Keratinocyte (primary cell): ENCODE measurements around the gene ASB6. TPM values are rescaled to one million over a fixed set of nuclear protein-coding genes. Genes with fewer than 3 reads are reported as not detected.

Experiments used
- DNase-seq: peaks from one replicate; pipeline ENCODE4 v3.0.0-alpha.2; 2011; ENCODE audit warnings: low read depth, missing footprints, low spot score
- FAIRE-seq: peaks from 2 replicates; lab custom pipeline; 2011; peaks lifted over from hg19 to GRCh38; lab: Jason Lieb, UNC
- H2AFZ ChIP-seq: 2 replicates; pipeline ENCODE4 v1.6.0; 2012; ENCODE audit warnings: low read length, control low read depth, inconsistent platforms; ENCODE audit not compliant: control insufficient read depth
- H3K27ac ChIP-seq: 2 replicates; pipeline ENCODE4 v1.5.1; 2011; ENCODE audit warnings: low read length; ENCODE audit not compliant: control insufficient read depth, insufficient read depth
- H3K27me3 ChIP-seq: 3 replicates; pipeline ENCODE4 v1.6.0; 2011; ENCODE audit warnings: low read length; ENCODE audit not compliant: control insufficient read depth, insufficient read depth; ENCODE audit errors: extremely low read depth
- H3K36me3 ChIP-seq, 2 experiments: 2 replicates in 1 of 2; 3 replicates in 1 of 2; pipeline ENCODE4 v1.5.1; 2011; ENCODE audit warnings: low read length in 2 of 2, mild to moderate bottlenecking in 1 of 2; ENCODE audit not compliant: control insufficient read depth in 2 of 2, insufficient read depth in 2 of 2; ENCODE audit errors: extremely low read depth in 1 of 2
- H3K4me1 ChIP-seq: 3 replicates; pipeline ENCODE4 v1.5.1; 2011; ENCODE audit warnings: low read length; ENCODE audit not compliant: control insufficient read depth, insufficient read depth; ENCODE audit errors: extremely low read depth
- H3K4me2 ChIP-seq: 3 replicates; pipeline ENCODE4 v1.6.0; 2011; ENCODE audit warnings: low read depth, low read length; ENCODE audit not compliant: control insufficient read depth, insufficient read depth; ENCODE audit errors: extremely low read depth
- H3K4me3 ChIP-seq, 3 experiments: fragments of 200-600 bp in 1 of 3; sonication (generic) in 1 of 3; 2 replicates in 2 of 3; 3 replicates in 1 of 3; pipeline ENCODE4 v1.5.1; 2011 to 2016; ENCODE audit warnings: low read length in 3 of 3, mild to moderate bottlenecking in 3 of 3, control low read depth in 2 of 3, inconsistent platforms in 1 of 3, low read depth in 1 of 3, mixed read lengths in 1 of 3, mixed run types in 1 of 3, moderate library complexity in 1 of 3; ENCODE audit not compliant: control insufficient read depth in 2 of 3, insufficient read depth in 2 of 3; ENCODE audit errors: extremely low read depth in 1 of 3
- H3K79me2 ChIP-seq: 2 replicates; pipeline ENCODE4 v1.6.0; 2012; ENCODE audit warnings: low read length; ENCODE audit not compliant: control insufficient read depth, insufficient read depth
- H3K9ac ChIP-seq: 3 replicates; pipeline ENCODE4 v1.6.0; 2011; ENCODE audit warnings: low read length; ENCODE audit not compliant: control insufficient read depth, insufficient read depth; ENCODE audit errors: extremely low read depth
- H3K9me1 ChIP-seq: 3 replicates; pipeline ENCODE4 v1.6.0; 2011; ENCODE audit warnings: low read length; ENCODE audit not compliant: control insufficient read depth, insufficient read depth; ENCODE audit errors: extremely low read depth
- H3K9me3 ChIP-seq: 2 replicates; pipeline ENCODE4 v1.5.1; 2012; ENCODE audit warnings: low read depth, low read length; ENCODE audit not compliant: control insufficient read depth
- H4K20me1 ChIP-seq: 3 replicates; pipeline ENCODE4 v1.6.0; 2011; ENCODE audit warnings: low read length; ENCODE audit not compliant: control insufficient read depth, insufficient read depth; ENCODE audit errors: extremely low read depth
- EZH2 ChIP-seq: IDR thresholded peaks from one replicate; pipeline ENCODE4 v1.6.1; 2012; ENCODE audit warnings: inconsistent platforms, mild to moderate bottlenecking, low read length, moderate library complexity
- dilution Hi-C: fragments of 300-500 bp; cut with MboI; formaldehyde crosslinking; loops from one replicate; pipeline ENCODE4 v1.7.0; 2020; ENCODE audit warnings: low sequenced_read_pairs; ENCODE audit not compliant: extremely low pct_ligation_motif_present
- polyA plus RNA-seq, 5 experiments: library from polyadenylated mRNA; depleted of rRNA in 3 of 5; stranded (reverse) in 3 of 5; stranded (forward) in 1 of 5; unstranded in 1 of 5; fragments of >200 nt; gene quantifications; 1 replicate in 1 of 5; 2 replicates in 3 of 5; 3 replicates in 1 of 5; pipeline versions ENCODE4 v1.2.1 to v1.2.3, GENCODE V29; 2011 to 2012; ENCODE audit warnings: missing spikeins in 2 of 5, low read depth in 1 of 5, low replicate concordance in 1 of 5
- TF ChIP-seq, protein P1 (sequence below), 3 experiments: IDR thresholded peaks in 1 of 3; conservative IDR thresholded peaks in 1 of 3; optimal IDR thresholded peaks in 1 of 3; 2 replicates in 2 of 3; 3 replicates in 1 of 3; pipeline versions ENCODE3 to v1.5.1; 2011; ENCODE audit warnings: low read length in 3 of 3, mild to moderate bottlenecking in 3 of 3, moderate library complexity in 2 of 3, control low read depth in 1 of 3, inconsistent platforms in 1 of 3; ENCODE audit not compliant: insufficient read depth in 2 of 3; ENCODE audit errors: extremely low read depth in 1 of 3

ASB6 gene
- polyA plus RNA-seq, 1 donor (not counting 4 experiments of a cell fraction or from before 2014, with no cell fraction given) = 16.3 TPM

DNA sequence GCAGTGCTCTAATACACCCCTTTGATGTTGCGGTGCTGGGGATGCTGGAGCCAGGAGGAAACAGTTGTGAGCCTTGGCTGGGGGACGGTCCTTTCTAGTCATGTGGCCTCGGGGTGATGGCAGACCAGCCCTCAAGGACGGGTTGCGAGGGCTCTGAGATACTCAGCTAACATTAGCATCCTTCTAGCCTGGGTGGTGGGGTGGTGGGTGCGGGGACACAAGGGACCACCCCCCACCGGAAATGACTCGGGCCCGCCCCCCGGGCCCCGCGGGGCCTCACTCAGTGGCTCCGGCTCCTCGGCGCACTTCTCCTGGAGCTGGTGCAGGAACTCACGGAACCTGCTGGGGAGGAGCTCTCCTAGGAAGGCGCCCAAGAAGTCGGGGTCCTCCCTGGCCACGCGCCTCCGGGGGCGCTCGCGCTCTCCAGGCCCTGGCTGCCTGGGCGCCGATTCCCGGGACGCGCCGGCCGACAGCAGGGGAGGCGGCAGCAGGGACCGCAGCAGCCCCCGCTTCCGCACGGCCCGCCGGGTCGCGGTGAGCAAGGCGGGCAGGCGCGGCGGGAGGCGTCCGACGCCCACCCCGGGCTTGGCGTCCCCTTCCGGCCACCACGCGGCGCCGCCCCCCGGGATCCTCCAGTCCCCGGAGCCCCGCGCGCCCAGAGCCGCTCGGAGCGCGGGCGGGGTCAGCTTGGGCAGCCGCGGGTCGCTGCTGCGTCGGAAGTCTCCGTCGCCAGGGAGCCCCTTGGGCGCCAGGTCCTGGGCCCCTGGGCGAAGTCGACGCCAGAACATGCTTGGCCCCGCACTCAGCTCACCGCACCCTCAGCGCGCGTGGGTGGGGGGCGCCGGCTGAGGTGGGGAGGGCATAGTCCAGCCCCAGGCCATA lies 21.9 kb downstream of the ASB6 start:
- dilution Hi-C loops = loop anchor here (25.0 kb wide), 1 partner anchor 458 kb away; no protein-coding TSS in a partner anchor

DNA sequence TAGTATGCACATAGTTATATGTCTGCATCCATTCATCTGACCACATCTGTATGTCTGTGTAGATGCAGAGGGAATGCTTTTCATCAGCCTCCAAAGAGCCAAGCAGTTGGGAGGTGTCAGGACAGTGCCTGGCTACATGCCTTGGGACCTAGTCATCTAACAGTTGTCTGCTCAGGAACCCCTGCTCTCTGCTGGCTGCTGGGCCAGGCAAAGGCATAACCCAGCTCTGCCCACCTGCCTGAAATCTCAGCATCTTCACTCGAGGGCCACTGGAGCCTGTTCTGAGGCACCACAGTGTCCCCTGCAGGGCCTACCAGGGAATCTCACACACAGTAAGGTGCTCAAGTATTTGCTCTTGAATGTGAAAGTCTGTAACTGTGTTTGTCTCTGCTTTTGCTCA lies 24.8 kb downstream of the ASB6 start:
- dilution Hi-C loops = loop anchor here (25.0 kb wide), 1 partner anchor 455 kb away; no protein-coding TSS in a partner anchor
- peak; percentile 54 for DNase-seq

More for the DNA sequence above, 21.9 kb downstream of the ASB6 start:
- H3K4me3 ChIP-seq = peak overlapping the region; percentile 25 to 54 (median 44)
- peak overlapping the region; percentile 71 for H3K4me2 ChIP-seq
- H2AFZ ChIP-seq = peak overlapping the region; percentile 56
- H3K9ac ChIP-seq = peak overlapping the region; percentile 28
- H3K9me1 ChIP-seq = no peaks in the 10 kb centered on the region
- peaks cover 15% of the 10 kb centered on the region for H3K4me1 ChIP-seq
- no peak for TF ChIP-seq EZH2
- TF ChIP-seq, protein P1, sequence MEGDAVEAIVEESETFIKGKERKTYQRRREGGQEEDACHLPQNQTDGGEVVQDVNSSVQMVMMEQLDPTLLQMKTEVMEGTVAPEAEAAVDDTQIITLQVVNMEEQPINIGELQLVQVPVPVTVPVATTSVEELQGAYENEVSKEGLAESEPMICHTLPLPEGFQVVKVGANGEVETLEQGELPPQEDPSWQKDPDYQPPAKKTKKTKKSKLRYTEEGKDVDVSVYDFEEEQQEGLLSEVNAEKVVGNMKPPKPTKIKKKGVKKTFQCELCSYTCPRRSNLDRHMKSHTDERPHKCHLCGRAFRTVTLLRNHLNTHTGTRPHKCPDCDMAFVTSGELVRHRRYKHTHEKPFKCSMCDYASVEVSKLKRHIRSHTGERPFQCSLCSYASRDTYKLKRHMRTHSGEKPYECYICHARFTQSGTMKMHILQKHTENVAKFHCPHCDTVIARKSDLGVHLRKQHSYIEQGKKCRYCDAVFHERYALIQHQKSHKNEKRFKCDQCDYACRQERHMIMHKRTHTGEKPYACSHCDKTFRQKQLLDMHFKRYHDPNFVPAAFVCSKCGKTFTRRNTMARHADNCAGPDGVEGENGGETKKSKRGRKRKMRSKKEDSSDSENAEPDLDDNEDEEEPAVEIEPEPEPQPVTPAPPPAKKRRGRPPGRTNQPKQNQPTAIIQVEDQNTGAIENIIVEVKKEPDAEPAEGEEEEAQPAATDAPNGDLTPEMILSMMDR (optimal IDR thresholded peaks at IDR 0.05 in 1 of 3, IDR thresholded peaks at IDR 0.05 in 1 of 3, conservative IDR thresholded peaks at IDR 0.05 in 1 of 3; ENCODE audit: extremely low read depth in 1 of 3, insufficient read depth in 2 of 3, low read length in 3 of 3) = peak in 2 of 3 experiments; percentile 28 to 41
- DNase-seq (no peak), FAIRE-seq (no peak)
- H3K9me3 ChIP-seq = no peaks in the 10 kb centered on the region
- no peak overlapping the region for H3K27ac ChIP-seq
- H4K20me1 ChIP-seq = no peaks in the 10 kb centered on the region
- H3K27me3 ChIP-seq = peaks cover 3% of the 10 kb centered on the region
- no peaks in the 10 kb centered on the region for H3K79me2 ChIP-seq
- H3K36me3 ChIP-seq = no peaks in the 10 kb centered on the region

More for the DNA sequence above, 24.8 kb downstream of the ASB6 start:
- Histone ChIP-seq H3K4me1 (peaks cover 9% of the 10 kb centered on the region), H3K9ac (no peak overlapping the region), H3K9me3 (no peaks in the 10 kb centered on the region), H3K36me3 (no peaks in the 10 kb centered on the region), H4K20me1 (no peaks in the 10 kb centered on the region), H3K79me2 (no peaks in the 10 kb centered on the region), H3K4me3 (no peak overlapping the region), H3K27me3 (peaks cover 3% of the 10 kb centered on the region), H3K4me2 (no peak overlapping the region), H3K27ac (no peak overlapping the region), H3K9me1 (no peaks in the 10 kb centered on the region), H2AFZ (no peak overlapping the region)
- TF ChIP-seq, protein P1 (optimal IDR thresholded peaks at IDR 0.05 in 1 of 3, IDR thresholded peaks at IDR 0.05 in 1 of 3, conservative IDR thresholded peaks at IDR 0.05 in 1 of 3; ENCODE audit: extremely low read depth in 1 of 3, insufficient read depth in 2 of 3, low read length in 3 of 3) = peak in 2 of 3 experiments; percentile 83 to 84
- no peak for TF ChIP-seq EZH2
- FAIRE-seq = peak; percentile 98
